Smooth muscle cell (in vitro differentiated cells): ENCODE data around the gene FOXF2. TPM values are rescaled to one million over a fixed set of nuclear protein-coding genes. Genes with fewer than 3 reads are reported as not detected.

Source experiments
- DNase-seq: peaks from one replicate; lab custom pipeline; 2025; ENCODE audit not compliant: unreplicated experiment; lab: John Stamatoyannopoulos, UW
- H2AFZ ChIP-seq: fragments of 200-600 bp; sonication (generic); 2 replicates; pipeline ENCODE4 v1.6.0; 2016; ENCODE audit warnings: antibody characterized with exemption, low read depth, mild to moderate bottlenecking
- H3F3A ChIP-seq: fragments of 200-600 bp; sonication (generic); 2 replicates; pipeline ENCODE4 v1.6.0; 2017; ENCODE audit warnings: antibody characterized with exemption, low read depth
- H3K27ac ChIP-seq: fragments of 200-600 bp; sonication (generic); 2 replicates; pipeline ENCODE4 v1.5.1; 2016; ENCODE audit warnings: low read depth, mild to moderate bottlenecking
- H3K27me3 ChIP-seq: fragments of 200-600 bp; sonication (generic); 2 replicates; pipeline ENCODE4 v1.6.1; 2016; ENCODE audit warnings: low read depth, mild to moderate bottlenecking
- H3K36me3 ChIP-seq: fragments of 200-600 bp; sonication (generic); 2 replicates; pipeline ENCODE4 v1.5.1; 2016; ENCODE audit warnings: low read depth
- H3K4me1 ChIP-seq: fragments of 200-600 bp; sonication (generic); 2 replicates; pipeline ENCODE4 v1.5.1; 2016; ENCODE audit warnings: low read depth
- H3K4me2 ChIP-seq: fragments of 200-600 bp; sonication (generic); 2 replicates; pipeline ENCODE4 v1.6.0; 2016; ENCODE audit warnings: mild to moderate bottlenecking
- H3K4me3 ChIP-seq: fragments of 200-600 bp; sonication (generic); 2 replicates; pipeline ENCODE4 v1.5.1; 2016; ENCODE audit warnings: mild to moderate bottlenecking
- H3K79me2 ChIP-seq: fragments of 200-600 bp; sonication (generic); 2 replicates; pipeline ENCODE4 v1.6.0; 2016; ENCODE audit warnings: low read depth, mild to moderate bottlenecking
- H3K9ac ChIP-seq: fragments of 200-600 bp; sonication (generic); 2 replicates; pipeline ENCODE4 v1.6.0; 2016; ENCODE audit warnings: low read depth
- H3K9me3 ChIP-seq: fragments of 200-600 bp; sonication (generic); replicated peaks from 2 replicates; pipeline ENCODE4 v1.5.1; 2016; ENCODE audit warnings: low read depth
- H4K20me1 ChIP-seq: fragments of 200-600 bp; sonication (generic); 2 replicates; pipeline ENCODE4 v1.6.0; 2016; ENCODE audit warnings: low read depth
- WGBS: methylation state at CpG from one replicate; pipeline ENCODE4 v1.1.7; 2016; ENCODE audit warnings: low lambda C conversion rate; 5-methylcytosine and 5-hydroxymethylcytosine counted together
- polyA plus RNA-seq: library from polyadenylated mRNA; unstranded; fragments of >200 nt; fragmentation: Nextera tagmentation; extraction: Ambion mirVana; gene quantifications from 2 replicates; pipeline ENCODE4 v1.2.1, GENCODE V29; 2016
- total RNA-seq: library from RNA; depleted of rRNA; stranded (reverse); fragments of >200 nt; gene quantifications from 2 replicates; pipeline ENCODE4 v1.2.3, GENCODE V29; 2014
- TF ChIP-seq, protein P1 (sequence below): fragments of 200-600 bp; sonication (generic); IDR thresholded peaks from 2 replicates; pipeline ENCODE4 v1.5.1; 2017; ENCODE audit warnings: borderline replicate concordance, mild to moderate bottlenecking, antibody characterized with exemption; ENCODE audit not compliant: insufficient read depth, poor library complexity, severe bottlenecking

Gene FOXF2
- total and polyA plus RNA-seq, 2 experiments from 2014 or later, result 3.5 to 4.8 TPM

DNA sequence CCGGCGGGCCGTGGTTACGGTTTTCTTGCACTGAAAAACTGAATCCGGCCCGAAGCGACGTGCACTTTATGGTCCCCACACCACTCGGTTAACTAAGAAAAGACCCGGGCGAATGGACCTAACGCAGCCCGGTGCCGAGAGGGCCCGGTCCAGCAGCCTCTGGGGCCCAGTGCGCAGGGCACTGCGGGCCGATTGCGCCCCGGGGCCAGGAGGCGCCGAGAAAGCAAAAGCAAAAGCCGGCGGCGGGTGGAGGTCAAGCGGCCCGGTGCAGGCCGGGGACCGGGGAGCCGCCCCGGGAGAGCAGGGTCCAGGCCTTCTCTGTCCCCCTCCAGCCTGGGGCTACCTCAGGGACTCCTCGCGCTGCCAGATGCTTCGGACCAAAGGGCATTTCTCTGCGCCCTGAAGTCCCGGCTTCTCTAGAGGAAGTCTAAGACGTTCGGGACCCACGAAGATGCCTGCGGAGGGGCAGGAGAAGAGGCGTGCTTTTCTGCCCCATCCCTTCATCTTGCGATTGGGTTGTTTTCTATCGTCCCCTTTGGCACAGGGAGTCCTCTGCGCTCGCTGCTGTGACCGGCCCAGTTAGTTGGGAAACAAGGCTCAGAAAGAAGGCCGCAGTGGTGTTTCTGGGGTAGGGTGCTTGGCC, 4.4 kb downstream of the FOXF2 start:
- no peak overlapping the region for H3K27ac ChIP-seq
- WGBS, result 28% methylated on average over 46 of the region's 47 CpGs
- H3K4me3 ChIP-seq, result peak overlapping the region; percentile 57
- no peak overlapping the region for H2AFZ ChIP-seq
- no peaks in the 10 kb centered on the region for H3K9me3 ChIP-seq
- no peak overlapping the region for H3K9ac ChIP-seq
- H3K27me3 ChIP-seq, result peaks cover 82% of the 10 kb centered on the region
- no peak for DNase-seq
- no peaks in the 10 kb centered on the region for H3K79me2 ChIP-seq
- peaks cover 24% of the 10 kb centered on the region for H4K20me1 ChIP-seq
- peaks cover 13% of the 10 kb centered on the region for H3K4me1 ChIP-seq
- peak overlapping the region; percentile 82 for H3K4me2 ChIP-seq
- no peaks in the 10 kb centered on the region for H3F3A ChIP-seq
- TF ChIP-seq, protein P1, sequence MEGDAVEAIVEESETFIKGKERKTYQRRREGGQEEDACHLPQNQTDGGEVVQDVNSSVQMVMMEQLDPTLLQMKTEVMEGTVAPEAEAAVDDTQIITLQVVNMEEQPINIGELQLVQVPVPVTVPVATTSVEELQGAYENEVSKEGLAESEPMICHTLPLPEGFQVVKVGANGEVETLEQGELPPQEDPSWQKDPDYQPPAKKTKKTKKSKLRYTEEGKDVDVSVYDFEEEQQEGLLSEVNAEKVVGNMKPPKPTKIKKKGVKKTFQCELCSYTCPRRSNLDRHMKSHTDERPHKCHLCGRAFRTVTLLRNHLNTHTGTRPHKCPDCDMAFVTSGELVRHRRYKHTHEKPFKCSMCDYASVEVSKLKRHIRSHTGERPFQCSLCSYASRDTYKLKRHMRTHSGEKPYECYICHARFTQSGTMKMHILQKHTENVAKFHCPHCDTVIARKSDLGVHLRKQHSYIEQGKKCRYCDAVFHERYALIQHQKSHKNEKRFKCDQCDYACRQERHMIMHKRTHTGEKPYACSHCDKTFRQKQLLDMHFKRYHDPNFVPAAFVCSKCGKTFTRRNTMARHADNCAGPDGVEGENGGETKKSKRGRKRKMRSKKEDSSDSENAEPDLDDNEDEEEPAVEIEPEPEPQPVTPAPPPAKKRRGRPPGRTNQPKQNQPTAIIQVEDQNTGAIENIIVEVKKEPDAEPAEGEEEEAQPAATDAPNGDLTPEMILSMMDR, result no peak
- H3K36me3 ChIP-seq, result no peaks in the 10 kb centered on the region

DNA sequence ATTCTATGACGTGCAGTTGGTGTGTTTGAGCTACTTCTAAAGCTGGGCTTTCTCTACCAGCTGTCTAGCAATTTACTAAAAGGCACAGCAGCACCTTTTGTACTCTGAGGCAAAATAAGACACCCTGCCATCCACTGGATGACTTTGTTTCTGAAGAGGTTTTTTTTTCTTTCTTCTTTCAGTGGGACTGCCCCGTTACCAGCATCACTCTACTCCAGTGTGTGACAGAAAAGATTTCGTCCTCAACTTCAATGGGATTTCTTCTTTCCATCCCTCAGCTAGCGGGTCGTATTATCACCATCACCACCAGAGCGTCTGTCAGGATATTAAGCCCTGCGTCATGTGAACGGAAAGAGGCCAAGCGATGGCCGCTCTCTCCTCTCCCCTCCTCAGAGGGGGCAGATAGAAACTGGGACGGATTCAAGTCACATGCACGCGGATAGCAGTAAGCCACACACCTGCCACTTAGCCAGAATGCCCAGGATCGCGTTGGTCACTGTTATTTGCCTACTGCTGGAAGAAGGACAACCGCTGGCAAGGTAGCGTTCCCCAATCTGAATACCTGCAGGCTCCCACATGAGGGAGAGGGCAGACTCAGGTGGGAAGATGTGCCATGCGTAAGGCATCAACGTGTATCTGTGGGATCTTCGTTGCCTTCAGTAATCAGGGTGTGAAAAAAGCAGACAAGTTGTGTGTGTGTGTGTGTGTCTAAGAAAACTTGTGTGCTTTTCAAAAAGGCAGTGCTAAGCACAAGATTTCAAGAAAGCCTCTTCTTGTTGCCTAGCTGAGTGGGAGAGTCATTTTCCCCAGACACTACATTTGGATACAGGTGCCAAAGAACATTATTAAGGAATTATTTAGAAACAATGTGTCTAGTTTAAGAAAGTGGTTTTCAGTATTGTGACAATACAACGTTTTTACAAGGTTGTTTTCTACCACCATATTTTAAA, 5.4 kb downstream of the FOXF2 start:
- Histone ChIP-seq H3K27ac (no peak overlapping the region), H3K4me2 (peak overlapping the region; percentile 82), H3K4me1 (peaks cover 13% of the 10 kb centered on the region), H3K9me3 (no peaks in the 10 kb centered on the region), H3K36me3 (no peaks in the 10 kb centered on the region), H3K79me2 (no peaks in the 10 kb centered on the region), H3K4me3 (peak overlapping the region; percentile 57), H3F3A (no peaks in the 10 kb centered on the region), H3K27me3 (peaks cover 80% of the 10 kb centered on the region), H3K9ac (no peak overlapping the region), H2AFZ (no peak overlapping the region), H4K20me1 (peaks cover 24% of the 10 kb centered on the region)
- 58% methylated on average over 21 of the region's 21 CpGs for WGBS
- DNase-seq, result no peak
- TF ChIP-seq, protein P1, result no peak

DNA sequence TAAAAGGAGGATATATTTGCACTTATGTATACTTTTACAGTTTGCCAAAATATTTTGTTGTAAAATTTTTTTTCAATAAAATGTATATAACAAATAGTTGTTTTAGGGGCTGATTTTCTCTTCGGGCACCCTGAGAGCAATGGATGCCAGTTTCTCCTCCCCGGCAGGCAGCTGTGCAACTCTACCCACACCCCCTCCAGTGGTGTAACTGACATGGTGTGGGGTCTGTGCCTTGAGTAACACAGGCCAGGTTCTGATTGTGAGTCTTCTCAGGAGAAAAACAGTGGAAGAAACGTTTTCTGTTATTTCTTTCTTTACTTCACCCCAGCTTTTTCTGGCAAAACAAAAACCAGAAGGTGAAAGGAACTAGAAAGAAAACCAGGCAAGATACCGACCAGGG, 6.1 kb downstream of the FOXF2 start:
- Histone ChIP-seq H3K79me2 (no peaks in the 10 kb centered on the region), H3K4me3 (peak overlapping the region; percentile 57), H3K9me3 (no peaks in the 10 kb centered on the region), H3F3A (no peaks in the 10 kb centered on the region), H3K27me3 (peaks cover 75% of the 10 kb centered on the region), H2AFZ (no peak overlapping the region), H3K4me1 (peaks cover 8% of the 10 kb centered on the region), H4K20me1 (peaks cover 24% of the 10 kb centered on the region), H3K9ac (no peak overlapping the region), H3K36me3 (no peaks in the 10 kb centered on the region), H3K4me2 (no peak overlapping the region), H3K27ac (no peak overlapping the region)
- TF ChIP-seq, protein P1, result no peak
- DNase-seq, result no peak
- 72% methylated on average over 4 of the region's 4 CpGs for WGBS
